Trophoblast cell (in vitro differentiated cells and primary cell): ENCODE measurements around the gene GALNS.

ENCODE experiments used
- DNase-seq, 2 donors: peaks; one replicate each; pipeline ENCODE4 v3.0.0-alpha.2; 2016
- H2AFZ ChIP-seq: 2 replicates; pipeline ENCODE4 v1.6.1; 2013; ENCODE audit warnings: low read length, moderate library complexity, mild to moderate bottlenecking; ENCODE audit not compliant: insufficient read depth, poor library complexity
- H2AK5ac ChIP-seq: 2 replicates; pipeline ENCODE4 v1.6.1; 2013; ENCODE audit warnings: mild to moderate bottlenecking, low read length
- H2BK120ac ChIP-seq: 2 replicates; pipeline ENCODE4 v1.6.1; 2013; ENCODE audit warnings: low read length, mild to moderate bottlenecking, moderate library complexity; ENCODE audit not compliant: insufficient read depth, poor library complexity
- H2BK12ac ChIP-seq: 2 replicates; pipeline ENCODE4 v1.6.1; 2013; ENCODE audit warnings: mild to moderate bottlenecking, low read length, moderate library complexity
- H2BK5ac ChIP-seq: 2 replicates; pipeline ENCODE4 v1.6.1; 2013; ENCODE audit warnings: low read length, low read depth, moderate library complexity, mild to moderate bottlenecking; ENCODE audit not compliant: poor library complexity
- H3K14ac ChIP-seq: 2 replicates; pipeline ENCODE4 v1.6.1; 2013; ENCODE audit warnings: mild to moderate bottlenecking, low read length
- H3K18ac ChIP-seq: 2 replicates; pipeline ENCODE4 v1.6.1; 2013; ENCODE audit warnings: mild to moderate bottlenecking, low read length
- H3K23ac ChIP-seq: 2 replicates; pipeline ENCODE4 v1.6.1; 2013; ENCODE audit warnings: low read length
- H3K27ac ChIP-seq: 2 replicates; pipeline ENCODE4 v1.5.1; 2013; ENCODE audit warnings: low read depth, mild to moderate bottlenecking, inconsistent platforms, low read length, moderate library complexity
- H3K27me3 ChIP-seq: 2 replicates; pipeline ENCODE4 v1.6.1; 2013; ENCODE audit warnings: inconsistent platforms, mild to moderate bottlenecking, low read length, moderate library complexity; ENCODE audit not compliant: insufficient read depth
- H3K36me3 ChIP-seq, 2 experiments: 1 replicate in 1 of 2; 2 replicates in 1 of 2; pipeline ENCODE4 v1.6.1; 2013; ENCODE audit warnings: low read length in 2 of 2, mild to moderate bottlenecking in 2 of 2, moderate library complexity in 1 of 2; ENCODE audit not compliant: insufficient read depth in 2 of 2, control insufficient read depth in 1 of 2
- H3K4ac ChIP-seq: 2 replicates; pipeline ENCODE4 v1.6.1; 2013; ENCODE audit warnings: low read depth, mild to moderate bottlenecking, low read length, moderate library complexity
- H3K4me1 ChIP-seq, 2 experiments: 1 replicate in 1 of 2; 2 replicates in 1 of 2; pipeline ENCODE4 v1.6.1; 2013; ENCODE audit warnings: low read length in 2 of 2, mild to moderate bottlenecking in 2 of 2, moderate library complexity in 1 of 2; ENCODE audit not compliant: insufficient read depth in 2 of 2, control insufficient read depth in 1 of 2
- H3K4me2 ChIP-seq: 2 replicates; pipeline ENCODE4 v1.6.1; 2013; ENCODE audit warnings: inconsistent platforms, mild to moderate bottlenecking, low read length, moderate library complexity
- H3K4me3 ChIP-seq: 2 replicates; pipeline ENCODE4 v1.5.1; 2013; ENCODE audit warnings: mild to moderate bottlenecking, low read depth, low read length, inconsistent platforms
- H3K79me1 ChIP-seq: one replicate; pipeline ENCODE4 v1.6.1; 2013; ENCODE audit warnings: low read length
- H3K79me2 ChIP-seq: 2 replicates; pipeline ENCODE4 v1.6.1; 2013; ENCODE audit warnings: low read length, mild to moderate bottlenecking; ENCODE audit not compliant: control insufficient read depth, insufficient read depth, poor library complexity
- H3K9ac ChIP-seq: 2 replicates; pipeline ENCODE4 v1.6.1; 2013; ENCODE audit warnings: mild to moderate bottlenecking, low read length
- H3K9me3 ChIP-seq: 2 replicates; pipeline ENCODE4 v1.6.1; 2013; ENCODE audit warnings: low read depth, mild to moderate bottlenecking, control low read depth, inconsistent platforms, low read length; ENCODE audit not compliant: insufficient read depth
- H4K12ac ChIP-seq: 2 replicates; pipeline ENCODE4 v1.6.1; 2013; ENCODE audit warnings: low read depth, mild to moderate bottlenecking, low read length, moderate library complexity
- H4K8ac ChIP-seq: 2 replicates; pipeline ENCODE4 v1.6.1; 2013; ENCODE audit warnings: low read depth, mild to moderate bottlenecking, low read length, moderate library complexity
- H4K91ac ChIP-seq: one replicate; pipeline ENCODE4 v1.6.1; 2013; ENCODE audit warnings: low read depth, mild to moderate bottlenecking, low read length, moderate library complexity
- WGBS: extraction: QIAGEN DNeasy Blood & Tissue Kit; methylation state at CpG from one replicate; pipeline ENCODE4 v1.1.7; 2013; ENCODE audit warnings: missing lambda C conversion rate; ENCODE audit not compliant: insufficient read length, insufficient coverage; ENCODE audit errors: extremely low coverage; 5-methylcytosine and 5-hydroxymethylcytosine counted together

GALNS gene

DNA sequence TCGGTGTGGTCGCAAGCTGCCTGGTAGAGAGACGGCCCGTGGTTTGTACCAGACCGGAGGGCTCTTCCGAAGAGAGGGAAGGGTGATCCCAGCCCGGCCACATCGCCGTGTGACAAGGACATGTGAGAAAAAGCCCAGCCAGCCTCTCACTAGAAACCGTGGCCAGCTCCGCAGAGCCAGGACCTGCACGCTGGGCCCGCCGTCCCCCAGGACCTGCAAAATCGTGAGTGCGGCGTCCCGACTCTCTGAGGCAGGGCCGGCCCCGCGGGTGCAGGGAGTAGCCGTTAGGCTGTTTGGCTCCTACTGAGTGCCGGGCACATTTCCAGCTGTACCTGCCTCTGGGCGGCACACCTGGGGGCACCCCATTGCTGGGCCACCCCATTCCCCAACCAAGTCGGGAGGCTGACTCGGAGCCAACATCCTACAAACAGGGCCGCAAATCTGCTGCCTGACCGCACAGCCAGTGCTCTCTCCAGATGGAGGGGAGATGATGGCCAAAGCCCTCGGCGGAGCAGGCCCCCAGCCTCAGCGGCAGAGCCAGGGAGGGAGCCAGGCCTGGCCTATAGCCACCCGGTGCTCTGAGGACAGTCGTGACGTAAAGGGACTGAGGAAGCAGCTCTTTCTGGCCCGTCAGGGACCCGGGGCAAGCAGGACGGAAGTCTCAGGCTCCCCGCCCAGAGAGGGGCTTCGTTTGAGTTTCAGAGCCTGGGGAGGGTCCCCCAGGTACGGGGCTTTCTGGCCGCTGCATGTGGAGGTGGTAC lies 43.3 kb upstream of the GALNS start:
- H2BK120ac ChIP-seq, result no peak overlapping the region
- no peak overlapping the region for H2BK5ac ChIP-seq
- no peaks in the 10 kb centered on the region for H3K9me3 ChIP-seq
- H3K14ac ChIP-seq, result no peak overlapping the region
- no CpG with 5 or more reads among the region's 41 CpGs for WGBS
- no peak overlapping the region for H3K27ac ChIP-seq
- no peaks in the 10 kb centered on the region for H3K4me1 ChIP-seq
- no peak overlapping the region for H3K9ac ChIP-seq
- H3K4ac ChIP-seq, result no peak overlapping the region
- no peak for DNase-seq
- no peak overlapping the region for H3K4me2 ChIP-seq
- no peaks in the 10 kb centered on the region for H3K36me3 ChIP-seq
- H3K79me1 ChIP-seq, result no peaks in the 10 kb centered on the region
- no peaks in the 10 kb centered on the region for H3K79me2 ChIP-seq
- no peak overlapping the region for H2BK12ac ChIP-seq
- no peak overlapping the region for H4K91ac ChIP-seq
- H3K18ac ChIP-seq, result no peak overlapping the region
- H3K23ac ChIP-seq, result no peak overlapping the region
- no peak overlapping the region for H3K4me3 ChIP-seq
- no peak overlapping the region for H4K8ac ChIP-seq
- H2AFZ ChIP-seq, result no peak overlapping the region
- H4K12ac ChIP-seq, result no peak overlapping the region
- no peaks in the 10 kb centered on the region for H3K27me3 ChIP-seq
- no peak overlapping the region for H2AK5ac ChIP-seq

DNA sequence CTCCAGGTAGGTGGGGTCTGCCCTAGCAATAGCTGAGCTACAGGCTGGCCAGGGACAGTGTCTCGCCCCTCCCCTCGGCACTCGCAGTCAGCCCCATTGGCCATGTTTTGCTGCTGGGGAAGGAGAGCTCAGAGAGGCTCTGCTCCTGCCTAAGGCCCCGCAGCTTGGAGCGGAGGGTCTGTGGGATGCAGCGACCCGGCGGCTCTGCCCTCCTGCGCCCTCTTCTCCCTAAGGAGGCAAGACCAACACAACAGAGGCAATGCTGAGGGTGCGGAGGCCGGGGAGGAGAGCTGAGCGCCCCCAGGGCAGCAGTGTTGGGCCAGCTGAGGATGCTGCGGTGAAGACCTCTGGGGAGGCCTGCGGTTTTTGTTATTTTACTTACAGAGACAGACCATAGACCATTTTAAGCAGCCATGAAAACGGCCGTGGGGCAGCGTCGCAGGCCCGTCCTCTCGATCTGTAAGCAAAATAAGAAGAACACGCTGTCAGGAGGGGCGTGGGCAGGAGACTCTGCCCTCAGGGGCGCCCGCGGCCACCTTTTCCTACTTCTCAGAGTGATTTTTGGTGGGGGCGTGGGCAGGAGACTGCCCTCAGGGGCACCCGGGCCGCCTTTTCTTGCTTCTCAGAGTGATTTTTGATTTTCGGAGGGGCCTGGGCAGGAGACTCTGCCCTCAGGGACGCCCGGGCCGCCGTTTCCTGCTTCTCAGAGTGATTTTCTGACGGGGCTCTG lies 41.1 kb upstream of the GALNS start:
- Histone ChIP-seq H3K14ac (no peak overlapping the region), H3K4me1 (no peaks in the 10 kb centered on the region), H3K4me3 (no peak overlapping the region), H3K79me1 (no peaks in the 10 kb centered on the region), H3K79me2 (no peaks in the 10 kb centered on the region), H3K36me3 (no peaks in the 10 kb centered on the region), H3K4ac (no peak overlapping the region), H4K12ac (no peak overlapping the region), H3K18ac (no peak overlapping the region), H2BK5ac (no peak overlapping the region), H3K9me3 (no peaks in the 10 kb centered on the region), H4K8ac (no peak overlapping the region), H4K91ac (no peak overlapping the region), H2BK12ac (no peak overlapping the region), H3K27ac (no peak overlapping the region), H2AK5ac (no peak overlapping the region), H3K4me2 (no peak overlapping the region), H3K27me3 (no peaks in the 10 kb centered on the region), H2AFZ (no peak overlapping the region), H3K9ac (no peak overlapping the region), H2BK120ac (no peak overlapping the region), H3K23ac (no peak overlapping the region)
- no CpG with 5 or more reads among the region's 34 CpGs for WGBS
- DNase-seq, result no peak

DNA sequence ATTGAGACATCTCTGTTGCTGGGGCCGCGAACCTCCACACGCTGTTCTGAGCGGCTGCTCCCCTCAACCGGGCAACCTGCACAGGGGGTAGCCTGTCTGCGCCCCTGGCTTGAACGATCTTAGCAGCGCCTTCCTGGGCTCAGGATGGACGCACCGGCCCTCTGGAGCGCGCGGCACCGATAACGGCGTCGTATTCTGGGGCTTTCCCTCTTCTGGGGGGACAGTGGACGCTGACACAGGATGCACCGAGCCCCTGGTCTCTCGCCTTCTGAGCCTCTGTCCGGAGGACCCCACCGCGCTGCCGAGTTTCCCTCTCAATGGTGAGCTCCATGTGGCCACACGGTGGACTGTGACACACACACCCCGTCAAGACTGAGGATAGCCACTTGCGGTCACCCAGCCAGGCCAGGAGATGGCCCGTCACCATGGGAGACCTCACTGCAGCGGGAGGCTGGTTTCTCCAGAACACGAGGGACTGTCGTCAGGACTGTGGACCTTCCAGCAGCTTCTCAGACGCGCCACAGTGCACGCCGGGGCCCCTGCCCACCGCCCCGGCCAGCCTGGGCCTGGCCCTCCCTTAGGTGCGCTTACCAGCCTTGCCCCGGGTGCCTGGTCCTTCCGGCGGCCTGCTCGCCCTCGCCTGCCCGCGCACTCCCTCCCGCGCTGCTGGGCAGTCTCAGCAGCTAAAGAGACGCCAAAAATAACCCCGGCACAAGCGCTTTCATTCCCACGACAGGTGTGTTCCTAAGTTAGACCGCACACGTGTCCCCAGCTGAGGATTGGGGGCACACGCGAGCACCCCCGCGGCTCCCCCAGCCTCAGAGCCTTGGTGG lies 39.7 kb upstream of the GALNS start:
- no CpG with 5 or more reads among the region's 57 CpGs for WGBS

DNA sequence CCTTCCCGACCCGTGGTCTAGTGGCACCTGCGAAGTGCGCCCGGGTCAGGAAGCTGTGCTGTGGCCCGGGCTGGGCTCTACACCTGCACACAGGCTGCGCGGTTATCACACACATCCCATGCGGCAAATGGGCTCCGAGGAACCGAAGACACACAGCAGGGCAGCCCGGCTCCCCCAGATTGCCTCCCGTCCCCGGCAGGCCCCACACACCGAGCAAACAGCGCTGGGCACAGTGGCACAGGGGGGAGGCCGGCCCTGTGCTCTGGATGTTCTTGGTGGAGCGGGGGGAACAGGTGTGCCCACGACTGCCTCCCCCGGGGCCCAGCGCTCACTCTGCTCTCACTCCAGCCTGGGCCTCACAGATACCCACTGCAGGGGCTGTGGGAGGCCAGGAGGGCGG lies 38.6 kb upstream of the GALNS start:
- Histone ChIP-seq H3K4me1 (no peaks in the 10 kb centered on the region), H3K23ac (no peak overlapping the region), H4K8ac (no peak overlapping the region), H3K14ac (no peak overlapping the region), H3K27me3 (no peaks in the 10 kb centered on the region), H4K12ac (no peak overlapping the region), H3K18ac (no peak overlapping the region), H2BK120ac (no peak overlapping the region), H3K4ac (no peak overlapping the region), H3K36me3 (no peaks in the 10 kb centered on the region), H4K91ac (no peak overlapping the region), H3K4me2 (no peak overlapping the region), H2BK12ac (no peak overlapping the region), H2BK5ac (no peak overlapping the region), H2AFZ (no peak overlapping the region), H3K9me3 (peaks cover 6% of the 10 kb centered on the region), H3K27ac (no peak overlapping the region), H3K79me1 (no peaks in the 10 kb centered on the region), H3K9ac (no peak overlapping the region), H3K79me2 (no peaks in the 10 kb centered on the region), H2AK5ac (no peak overlapping the region), H3K4me3 (no peak overlapping the region)
- no CpG with 5 or more reads among the region's 22 CpGs for WGBS
- no peak for DNase-seq

More for the DNA sequence above, 39.7 kb upstream of the GALNS start:
- Histone ChIP-seq H4K8ac (no peak overlapping the region), H3K4me3 (no peak overlapping the region), H4K12ac (no peak overlapping the region), H3K9ac (no peak overlapping the region), H3K4me2 (no peak overlapping the region), H2AK5ac (no peak overlapping the region), H3K79me1 (no peaks in the 10 kb centered on the region), H3K9me3 (no peaks in the 10 kb centered on the region), H3K27me3 (no peaks in the 10 kb centered on the region), H3K23ac (no peak overlapping the region), H2AFZ (no peak overlapping the region), H2BK12ac (no peak overlapping the region), H3K36me3 (no peaks in the 10 kb centered on the region), H2BK120ac (no peak overlapping the region), H3K4me1 (no peaks in the 10 kb centered on the region), H3K18ac (no peak overlapping the region), H4K91ac (no peak overlapping the region), H3K79me2 (no peaks in the 10 kb centered on the region), H3K14ac (no peak overlapping the region), H3K4ac (no peak overlapping the region), H3K27ac (no peak overlapping the region), H2BK5ac (no peak overlapping the region)
- no peak for DNase-seq
